OCI-LY7 (cell line): ENCODE data around the gene PACSIN2. TPM values are rescaled to one million over a fixed set of nuclear protein-coding genes. Genes with fewer than 3 reads are reported as not detected.

Experiments
- BruUV-seq: library from RNA; stranded (reverse); fragments of 400-500 nt; replicated peaks from 2 replicates; lab custom pipeline; 2021; lab: Mats Ljungman, UMichigan
- CTCF ChIA-PET: fragments of 300-600 bp; sonication (Branson Sonifier 250); formaldehyde crosslinking; loops from one replicate; lab custom pipeline; 2022; ENCODE audit warnings: antibody characterized with exemption; ENCODE audit not compliant: unreplicated experiment; lab: Charles Lee
- POLR2A ChIA-PET: fragments of 300-600 bp; sonication (Branson Sonifier 250); formaldehyde crosslinking; loops from one replicate; lab custom pipeline; 2022; ENCODE audit warnings: antibody characterized with exemption; lab: Charles Lee
- DNase-seq: peaks from one replicate; pipeline ENCODE4 v3.0.0-alpha.2; 2015; ENCODE audit warnings: low spot score
- H2AFZ ChIP-seq: fragments of 200-600 bp; sonication (generic), shearing (Covaris generic); 2 replicates; pipeline ENCODE4 v1.6.1; 2014; ENCODE audit warnings: mild to moderate bottlenecking, antibody characterized with exemption, low read length, moderate library complexity
- H3K27ac ChIP-seq: fragments of 200-600 bp; sonication (generic); 2 replicates; pipeline ENCODE4 v1.5.1; 2014; ENCODE audit warnings: mixed run types, low read depth, mild to moderate bottlenecking, moderate library complexity, low read length, inconsistent platforms; ENCODE audit not compliant: poor library complexity, severe bottlenecking
- H3K36me3 ChIP-seq: fragments of 200-600 bp; sonication (generic); 2 replicates; pipeline ENCODE4 v1.6.1; 2014; ENCODE audit warnings: mild to moderate bottlenecking, antibody characterized with exemption, low read length, moderate library complexity, mixed read lengths; ENCODE audit not compliant: insufficient read depth
- H3K4me1 ChIP-seq: fragments of 200-600 bp; sonication (generic); 2 replicates; pipeline ENCODE4 v1.5.1; 2014; ENCODE audit warnings: mild to moderate bottlenecking, low read length; ENCODE audit not compliant: insufficient read depth, poor library complexity, severe bottlenecking
- H3K4me2 ChIP-seq: fragments of 200-600 bp; sonication (generic); 2 replicates; pipeline ENCODE4 v1.6.1; 2014; ENCODE audit warnings: mild to moderate bottlenecking, low read length
- H3K4me3 ChIP-seq: fragments of 200-600 bp; sonication (generic); 2 replicates; pipeline ENCODE4 v1.5.1; 2014; ENCODE audit warnings: mild to moderate bottlenecking, low read depth, low read length; ENCODE audit not compliant: poor library complexity, severe bottlenecking
- H3K79me2 ChIP-seq: fragments of 200-600 bp; sonication (generic); 2 replicates; pipeline ENCODE4 v1.6.1; 2016; ENCODE audit warnings: low read depth, mild to moderate bottlenecking, low read length, moderate library complexity, mixed read lengths; ENCODE audit not compliant: insufficient read depth
- H3K9me2 ChIP-seq: fragments of 200-600 bp; sonication (generic); 2 replicates; pipeline ENCODE4 v1.6.1; 2016; ENCODE audit warnings: mild to moderate bottlenecking, low read length, mixed read lengths; ENCODE audit not compliant: insufficient read depth
- H3K9me3 ChIP-seq: fragments of 200-600 bp; sonication (generic); 2 replicates; pipeline ENCODE4 v1.6.1; 2014; ENCODE audit warnings: mild to moderate bottlenecking, mixed run types, low read length, mixed read lengths
- H4K20me1 ChIP-seq: fragments of 200-600 bp; sonication (generic); 2 replicates; pipeline ENCODE4 v1.6.1; 2014; ENCODE audit warnings: mild to moderate bottlenecking, antibody characterized with exemption, low read length, moderate library complexity, mixed read lengths; ENCODE audit not compliant: insufficient read depth
- EZH2phosphoT487 ChIP-seq: fragments of 200-600 bp; sonication (generic); IDR thresholded peaks from 2 replicates; pipeline ENCODE4 v1.6.1; 2018; ENCODE audit warnings: low read depth, borderline replicate concordance, mild to moderate bottlenecking, mixed run types, antibody characterized with exemption, low read length, moderate library complexity, mixed read lengths
- intact Hi-C: fragments of 100-400 bp; cut with micrococcal nuclease; formaldehyde crosslinking; loops from one replicate; pipeline ENCODE4 v1.10.0; 2022; ENCODE audit not compliant: unreplicated experiment
- total RNA-seq, 2 experiments: library from RNA; depleted of rRNA in 1 of 2; stranded (reverse); fragments of >200 nt in 1 of 2; shearing (Covaris generic) in 1 of 2; gene quantifications; 2 replicates each; pipeline ENCODE4 v1.2.3, GENCODE V29; 2014 to 2022
- TF ChIP-seq, protein P1 (sequence below): fragments of 200-600 bp; sonication (generic); conservative IDR thresholded peaks from 2 replicates; pipeline ENCODE4 v1.5.1; 2014; ENCODE audit warnings: mild to moderate bottlenecking, antibody characterized with exemption, low read length, moderate library complexity, mixed read lengths

PACSIN2 gene
- total RNA-seq, 2 experiments from 2014 or later: 25.4 to 41.7 TPM

DNA sequence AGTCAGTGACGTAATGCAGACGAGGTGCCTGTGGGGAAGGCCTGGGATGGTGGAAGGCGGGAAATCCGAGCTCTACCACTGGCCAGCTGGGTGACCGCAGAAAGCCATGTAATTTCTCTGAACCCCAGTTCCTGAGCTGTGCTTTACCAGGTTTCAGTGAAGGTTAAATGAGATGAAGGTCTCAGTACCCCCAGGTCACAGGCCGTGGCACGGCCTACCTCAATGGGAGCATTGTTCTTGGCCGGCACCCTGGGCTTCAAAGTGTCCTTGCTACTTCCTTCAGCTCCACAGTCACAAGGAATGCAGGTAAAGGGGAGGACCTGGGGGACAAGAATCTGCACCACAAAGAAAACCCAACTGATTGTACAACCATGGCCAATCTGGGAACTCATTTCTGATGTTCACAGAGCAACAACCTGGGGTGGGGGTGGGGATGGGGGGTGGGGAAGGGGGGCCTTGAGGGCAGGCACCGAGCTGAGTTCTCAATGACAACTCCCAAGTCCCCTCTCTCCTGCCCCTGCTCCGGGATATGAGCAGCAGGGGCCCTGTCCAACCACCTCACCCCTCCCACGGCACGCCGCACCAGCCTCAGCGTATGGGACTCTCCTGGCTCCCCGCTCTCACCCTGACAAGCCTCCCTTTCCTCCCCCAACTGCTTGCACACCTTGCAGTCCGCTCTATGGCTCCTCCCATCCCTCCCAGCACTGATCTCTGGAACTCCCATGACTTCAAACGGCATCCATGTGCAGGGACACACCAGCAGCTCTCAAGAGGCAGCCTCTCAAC is 98.8 kb downstream of the PACSIN2 start:
- H3K79me2 ChIP-seq: no peaks in the 10 kb centered on the region

DNA sequence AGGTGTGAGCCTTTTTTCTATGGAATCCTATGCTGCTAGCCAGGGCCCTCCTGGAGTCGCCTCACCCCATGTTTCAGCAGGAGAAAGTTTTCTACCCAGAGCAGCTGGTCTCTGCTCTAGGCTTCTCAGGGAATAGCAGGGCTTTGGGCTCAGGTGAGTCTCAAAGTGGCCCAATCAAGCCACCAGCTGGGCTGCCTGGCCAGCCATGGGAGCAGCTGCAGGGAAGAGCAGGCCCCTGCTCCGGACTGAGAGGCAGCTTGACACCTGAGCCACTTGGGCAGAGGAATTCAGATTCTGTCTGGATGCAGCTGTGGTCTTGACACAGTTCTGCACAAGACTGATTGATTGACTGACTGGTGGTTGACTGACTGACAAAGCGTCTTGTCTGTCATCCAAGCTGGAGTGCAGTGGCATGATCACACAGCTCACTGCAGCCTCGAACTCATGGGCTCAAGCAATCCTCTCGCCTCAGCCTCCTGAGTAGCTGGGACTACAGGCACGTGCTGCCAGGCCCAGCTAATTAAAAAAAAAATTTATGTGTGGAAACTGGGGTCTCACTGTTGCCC is 100.4 kb downstream of the PACSIN2 start:
- Histone ChIP-seq H3K9me3 (no peaks in the 10 kb centered on the region), H2AFZ (no peak overlapping the region), H3K36me3 (no peaks in the 10 kb centered on the region), H3K27ac (no peak overlapping the region), H3K4me1 (no peaks in the 10 kb centered on the region), H3K9me2 (no peaks in the 10 kb centered on the region), H3K79me2 (no peaks in the 10 kb centered on the region), H3K4me3 (no peak overlapping the region), H3K4me2 (no peak overlapping the region), H4K20me1 (no peaks in the 10 kb centered on the region)
- CTCF ChIA-PET: no interaction called here
- no peak for DNase-seq
- BruUV-seq: no TSS peak
- TF ChIP-seq, protein P1, sequence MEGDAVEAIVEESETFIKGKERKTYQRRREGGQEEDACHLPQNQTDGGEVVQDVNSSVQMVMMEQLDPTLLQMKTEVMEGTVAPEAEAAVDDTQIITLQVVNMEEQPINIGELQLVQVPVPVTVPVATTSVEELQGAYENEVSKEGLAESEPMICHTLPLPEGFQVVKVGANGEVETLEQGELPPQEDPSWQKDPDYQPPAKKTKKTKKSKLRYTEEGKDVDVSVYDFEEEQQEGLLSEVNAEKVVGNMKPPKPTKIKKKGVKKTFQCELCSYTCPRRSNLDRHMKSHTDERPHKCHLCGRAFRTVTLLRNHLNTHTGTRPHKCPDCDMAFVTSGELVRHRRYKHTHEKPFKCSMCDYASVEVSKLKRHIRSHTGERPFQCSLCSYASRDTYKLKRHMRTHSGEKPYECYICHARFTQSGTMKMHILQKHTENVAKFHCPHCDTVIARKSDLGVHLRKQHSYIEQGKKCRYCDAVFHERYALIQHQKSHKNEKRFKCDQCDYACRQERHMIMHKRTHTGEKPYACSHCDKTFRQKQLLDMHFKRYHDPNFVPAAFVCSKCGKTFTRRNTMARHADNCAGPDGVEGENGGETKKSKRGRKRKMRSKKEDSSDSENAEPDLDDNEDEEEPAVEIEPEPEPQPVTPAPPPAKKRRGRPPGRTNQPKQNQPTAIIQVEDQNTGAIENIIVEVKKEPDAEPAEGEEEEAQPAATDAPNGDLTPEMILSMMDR: no peak
- TF ChIP-seq EZH2phosphoT487: no peak
- intact Hi-C loops: no loop called here
- POLR2A ChIA-PET: no interaction called here

More for the DNA sequence above, 98.8 kb downstream of the PACSIN2 start:
- Histone ChIP-seq H3K36me3 (no peaks in the 10 kb centered on the region), H4K20me1 (peaks cover 4% of the 10 kb centered on the region; the same call in 1 of the 2 replicates), H3K4me3 (no peak overlapping the region), H3K9me3 (no peaks in the 10 kb centered on the region), H2AFZ (no peak overlapping the region), H3K4me1 (no peaks in the 10 kb centered on the region), H3K27ac (no peak overlapping the region), H3K9me2 (no peaks in the 10 kb centered on the region), H3K4me2 (no peak overlapping the region)
- BruUV-seq: no TSS peak
- intact Hi-C loops: no loop called here
- ChIA-PET CTCF (no interaction called here), POLR2A (interaction anchor here (1.1 kb wide), 1 partner anchor 9 kb away, joined by 5 read pairs; no protein-coding TSS in a partner anchor)
- no peak for DNase-seq
- TF ChIP-seq EZH2phosphoT487: no peak
- TF ChIP-seq, protein P1: no peak
